Skeletal muscle cell (primary cell): ENCODE measurements around the gene MAD1L1.

Experiments used
- DNase-seq: peaks from one replicate; pipeline ENCODE4 v3.0.0-alpha.2; 2010; ENCODE audit warnings: low read depth
- H3K4me3 ChIP-seq: 2 replicates; pipeline ENCODE4 v1.5.1; 2011; ENCODE audit warnings: low read depth, mild to moderate bottlenecking, control low read depth, low read length, moderate library complexity

MAD1L1 gene

DNA sequence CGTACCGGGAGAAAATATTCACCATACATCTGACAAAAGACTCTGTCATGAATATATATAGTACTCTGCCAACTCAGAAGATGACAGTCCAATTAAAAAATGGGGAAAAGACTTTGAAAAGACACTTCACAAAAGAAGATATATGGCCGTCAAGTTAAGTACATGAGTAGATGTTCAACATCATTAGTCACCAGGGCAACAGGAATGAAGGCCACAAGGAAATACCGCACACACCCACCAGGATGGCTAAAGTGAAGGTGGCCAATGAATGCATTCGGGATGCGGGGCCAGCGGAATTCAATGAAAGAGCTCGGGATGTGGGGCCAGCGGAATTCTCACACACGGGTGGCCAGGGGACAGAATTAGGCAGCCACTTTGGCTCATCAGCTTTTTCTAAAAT lies 42.2 kb downstream of the MAD1L1 start:
- no peak for DNase-seq
- no peak overlapping the region for H3K4me3 ChIP-seq

DNA sequence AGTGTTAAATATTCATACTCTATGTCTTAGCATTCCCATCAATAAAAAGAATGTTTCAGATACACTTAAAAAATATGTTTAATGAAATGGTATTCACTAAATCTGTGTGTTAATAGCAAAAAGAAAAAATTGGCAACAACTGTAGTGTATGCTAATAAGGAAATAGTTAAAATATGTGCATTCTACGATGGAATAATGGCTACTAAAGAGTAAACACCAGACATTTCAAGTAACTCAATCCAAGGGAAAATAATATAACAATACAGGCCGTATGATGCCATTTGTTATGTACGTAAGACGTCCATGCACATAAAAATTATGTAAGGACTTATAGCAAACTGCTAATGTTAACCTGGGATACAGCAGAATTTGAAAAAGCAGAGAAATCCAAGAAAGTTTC lies 46.6 kb downstream of the MAD1L1 start:
- DNase-seq, result no peak
- no peak overlapping the region for H3K4me3 ChIP-seq

DNA sequence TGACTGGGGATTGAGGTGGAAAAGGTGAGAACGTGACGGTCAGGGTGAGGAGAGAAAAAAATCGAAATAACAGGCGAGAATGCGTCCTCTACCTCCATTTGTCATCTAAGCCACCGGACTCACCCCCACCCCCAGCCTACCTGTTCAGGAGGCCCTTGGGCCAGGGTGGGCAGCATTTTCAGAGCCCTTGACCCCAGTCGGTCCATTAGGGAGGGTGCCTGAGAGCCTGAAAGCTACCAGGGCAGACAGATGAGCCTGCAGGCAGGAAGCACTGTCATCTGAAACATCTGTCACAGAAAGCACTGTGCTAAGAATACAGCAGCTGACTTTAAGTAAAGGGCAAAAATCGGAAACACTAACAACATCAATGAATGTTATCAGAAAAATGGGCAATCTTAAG lies 47.0 kb downstream of the MAD1L1 start:
- DNase-seq, result no peak
- H3K4me3 ChIP-seq, result no peak overlapping the region

DNA sequence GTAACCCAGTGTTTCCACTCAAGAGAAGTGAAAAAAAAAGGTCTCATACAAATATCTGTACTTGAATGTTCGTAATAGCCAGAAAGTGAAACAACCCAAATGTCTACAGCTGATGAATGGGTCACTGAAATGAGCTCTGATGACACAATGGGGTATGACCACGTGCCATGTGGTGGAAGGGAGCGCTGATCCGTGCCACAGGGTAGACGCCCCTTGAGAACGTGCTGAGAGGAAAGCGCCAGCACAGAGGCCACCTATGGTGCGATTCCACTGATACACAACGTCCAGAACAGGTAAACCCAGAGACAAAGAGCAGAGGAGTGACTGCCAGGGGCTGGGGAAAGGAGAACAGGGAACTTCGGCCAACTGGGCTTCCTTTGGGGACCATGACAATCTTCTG lies 50.3 kb downstream of the MAD1L1 start:
- no peak for DNase-seq
- H3K4me3 ChIP-seq, result no peak overlapping the region

DNA sequence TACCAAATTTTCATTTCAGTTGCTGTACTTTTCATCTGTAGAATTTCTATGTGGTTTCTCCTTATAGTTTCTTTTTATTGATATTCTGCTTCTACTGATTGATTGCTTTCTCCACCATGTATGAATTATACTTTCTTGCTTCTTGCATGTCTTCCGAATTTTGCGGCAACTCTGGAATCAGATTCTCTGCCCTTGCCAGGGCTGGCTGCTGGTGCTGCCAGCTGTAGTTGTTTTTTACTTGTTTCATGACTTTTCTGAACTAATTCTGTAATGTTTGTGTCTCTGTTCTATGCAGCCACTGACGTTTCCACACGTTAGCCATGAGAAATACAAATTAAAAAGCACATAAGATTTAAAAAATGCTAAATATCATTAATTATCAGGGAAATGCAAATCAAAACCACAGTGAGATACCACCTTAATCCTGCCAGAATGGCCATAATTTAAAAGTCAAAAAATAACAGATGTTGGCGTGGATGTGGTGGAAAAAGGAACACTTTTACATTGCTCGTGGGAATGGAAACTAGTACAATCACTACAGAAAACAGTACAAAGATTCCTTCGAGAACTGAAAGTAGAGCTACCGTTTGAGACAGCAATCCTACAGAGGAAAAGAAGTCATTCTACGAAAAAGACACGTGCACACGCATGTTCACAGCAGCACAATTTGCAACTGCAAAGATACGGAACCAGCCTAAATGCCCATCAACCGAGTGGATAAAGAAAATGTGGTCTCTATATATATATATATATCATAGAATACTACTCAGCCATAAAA lies 51.5 kb downstream of the MAD1L1 start:
- no peak for DNase-seq
- no peak overlapping the region for H3K4me3 ChIP-seq

DNA sequence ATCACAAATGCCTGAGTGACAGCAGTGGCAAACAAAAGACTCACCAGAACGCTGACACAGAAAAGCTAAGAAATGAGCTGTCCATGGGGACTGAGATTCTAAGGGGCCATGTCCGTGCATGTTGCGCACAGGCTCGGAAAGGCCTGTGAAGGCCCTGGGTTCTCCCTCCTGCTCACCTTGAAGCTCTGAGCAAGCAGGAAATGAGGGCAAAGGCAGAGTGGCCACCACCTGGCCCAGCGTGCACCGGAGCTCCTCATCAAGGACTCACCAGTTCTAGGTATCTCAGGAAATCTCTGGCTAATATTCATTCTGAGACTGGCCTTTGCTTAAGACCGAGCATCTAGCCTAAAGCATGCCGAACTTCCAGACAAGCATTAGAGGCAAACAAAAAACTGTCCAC lies 52.7 kb downstream of the MAD1L1 start:
- H3K4me3 ChIP-seq, result no peak overlapping the region
- no peak for DNase-seq

DNA sequence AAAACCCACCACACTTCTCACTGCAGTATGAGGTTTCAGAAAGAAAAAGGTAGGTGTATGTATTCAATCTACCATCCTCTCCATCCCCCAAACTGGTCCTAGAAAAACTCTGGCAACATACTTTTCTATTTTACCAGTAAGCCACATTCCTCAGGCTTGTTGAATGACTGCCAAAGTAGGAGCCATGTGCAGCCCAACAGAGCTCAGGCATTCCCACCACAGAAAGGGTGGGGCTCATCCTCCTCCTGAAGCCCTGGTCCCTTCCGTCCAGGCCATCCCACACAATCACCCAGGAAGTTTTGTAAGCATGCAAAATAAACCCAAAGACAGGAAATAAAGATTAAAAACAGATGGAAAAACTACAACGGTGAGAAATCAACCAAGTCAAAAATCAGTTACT lies 57.2 kb downstream of the MAD1L1 start:
- H3K4me3 ChIP-seq, result no peak overlapping the region
- DNase-seq, result peak; percentile 92

DNA sequence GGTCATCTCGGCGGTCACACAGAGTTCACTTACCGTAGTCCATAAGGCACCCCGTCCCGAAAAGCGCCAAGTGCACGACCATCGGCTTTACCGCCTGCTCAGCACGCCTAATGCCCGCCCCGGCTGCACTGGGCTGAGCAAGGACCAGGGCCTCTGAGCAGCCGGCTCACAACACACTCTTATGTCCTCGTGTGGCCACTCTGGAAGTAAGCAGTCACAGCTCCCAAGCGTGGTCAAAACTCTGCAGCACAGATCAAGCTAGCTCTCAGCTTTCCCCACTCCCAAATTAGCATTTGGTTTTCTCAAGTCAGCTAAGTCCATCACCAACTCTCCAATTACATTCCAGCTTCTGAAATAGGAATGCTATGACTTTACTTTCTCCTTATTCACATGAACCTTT lies 57.7 kb downstream of the MAD1L1 start:
- H3K4me3 ChIP-seq, result no peak overlapping the region
- DNase-seq, result no peak

DNA sequence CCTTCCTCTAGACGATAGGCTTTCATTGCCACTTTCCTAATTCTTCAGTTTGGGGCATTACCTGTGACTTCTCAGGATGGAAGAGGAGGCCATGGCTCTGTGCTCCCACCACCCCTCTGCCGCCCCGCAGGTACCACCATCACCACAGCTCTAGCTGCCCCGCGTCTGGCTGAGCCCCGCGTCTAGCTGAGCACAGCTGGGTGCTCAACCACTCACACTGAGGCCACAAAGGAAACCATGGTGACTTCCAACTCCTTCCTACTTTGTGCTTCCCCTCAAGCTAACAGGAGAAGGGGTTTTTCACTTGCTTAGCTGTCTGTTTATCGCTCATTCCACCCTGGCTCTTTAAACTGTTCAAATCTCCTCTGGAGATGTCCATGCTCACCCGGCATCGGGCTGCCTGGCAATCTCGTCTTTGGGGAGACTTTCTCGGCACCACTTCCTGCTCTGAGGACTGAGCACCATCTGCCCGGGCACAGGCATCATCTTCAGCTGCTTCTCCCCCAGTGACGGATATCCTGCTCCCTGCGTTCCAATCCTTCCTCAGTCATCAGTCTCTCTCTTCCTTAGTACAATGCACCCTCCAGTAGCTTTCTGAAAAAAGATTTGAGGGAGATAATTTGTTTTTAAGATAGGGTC lies 59.4 kb downstream of the MAD1L1 start:
- H3K4me3 ChIP-seq, result no peak overlapping the region
- DNase-seq, result no peak

DNA sequence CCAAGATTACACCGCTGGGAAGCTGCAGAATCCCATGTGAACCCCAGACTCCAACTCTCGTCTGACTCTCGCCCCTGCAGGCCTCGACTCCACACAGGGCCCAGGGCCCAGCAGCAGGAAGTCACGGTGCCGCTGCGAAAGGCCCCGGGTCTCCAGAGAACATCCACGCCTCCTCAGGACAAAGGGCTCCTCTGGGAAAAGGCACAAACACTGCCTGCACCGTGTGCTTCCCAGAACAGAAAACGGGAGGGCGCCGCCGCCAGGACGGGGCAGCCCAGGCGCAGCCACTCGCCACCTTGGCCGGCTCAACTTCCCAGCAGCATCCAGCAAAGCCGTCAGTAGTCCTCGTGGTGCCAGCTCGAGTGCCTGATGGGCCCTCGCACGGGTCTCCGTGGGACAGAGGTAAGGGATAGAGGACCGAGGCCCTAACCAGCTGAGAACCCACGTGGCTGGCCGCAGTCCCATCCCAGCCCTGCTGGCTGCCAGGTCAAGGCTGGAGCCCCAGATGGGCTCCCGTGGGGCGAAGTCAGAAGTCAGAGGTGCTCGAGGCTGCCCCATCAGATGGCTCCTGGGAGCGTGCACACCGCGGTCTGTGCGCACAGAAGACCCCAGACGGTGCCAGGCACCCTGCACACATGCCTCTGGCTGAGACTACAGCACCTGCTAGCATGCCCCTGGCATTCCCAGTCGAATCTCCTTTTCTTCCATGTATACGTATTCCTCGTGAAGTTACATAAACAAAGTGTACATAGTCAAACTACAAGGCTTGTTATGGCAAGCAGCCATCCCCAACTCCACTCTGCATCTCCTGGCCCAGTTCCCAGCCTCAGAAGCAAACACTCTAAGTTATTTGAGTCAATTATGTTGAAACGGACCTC lies 60.2 kb downstream of the MAD1L1 start:
- peak; percentile 82 for DNase-seq
- H3K4me3 ChIP-seq, result no peak overlapping the region

DNA sequence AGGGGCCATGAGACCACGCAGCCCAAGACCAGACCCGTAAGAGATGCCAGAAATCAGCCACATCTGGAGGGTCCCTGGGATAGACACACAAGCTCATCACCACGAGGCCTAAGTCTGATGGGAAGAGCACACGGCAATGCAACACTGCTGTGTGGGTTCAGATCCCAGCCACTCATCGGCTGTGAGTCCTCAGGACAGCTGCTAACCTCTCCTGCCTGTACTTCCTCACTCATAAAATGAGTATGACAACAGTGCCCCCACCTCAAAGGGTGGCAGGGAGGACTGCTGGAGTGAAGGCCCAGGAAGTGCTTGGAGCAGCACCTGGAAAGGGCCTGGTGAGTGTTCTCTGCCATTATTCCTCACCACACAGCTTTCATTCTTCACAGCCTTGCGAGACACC lies 60.9 kb downstream of the MAD1L1 start:
- no peak overlapping the region for H3K4me3 ChIP-seq
- no peak for DNase-seq

DNA sequence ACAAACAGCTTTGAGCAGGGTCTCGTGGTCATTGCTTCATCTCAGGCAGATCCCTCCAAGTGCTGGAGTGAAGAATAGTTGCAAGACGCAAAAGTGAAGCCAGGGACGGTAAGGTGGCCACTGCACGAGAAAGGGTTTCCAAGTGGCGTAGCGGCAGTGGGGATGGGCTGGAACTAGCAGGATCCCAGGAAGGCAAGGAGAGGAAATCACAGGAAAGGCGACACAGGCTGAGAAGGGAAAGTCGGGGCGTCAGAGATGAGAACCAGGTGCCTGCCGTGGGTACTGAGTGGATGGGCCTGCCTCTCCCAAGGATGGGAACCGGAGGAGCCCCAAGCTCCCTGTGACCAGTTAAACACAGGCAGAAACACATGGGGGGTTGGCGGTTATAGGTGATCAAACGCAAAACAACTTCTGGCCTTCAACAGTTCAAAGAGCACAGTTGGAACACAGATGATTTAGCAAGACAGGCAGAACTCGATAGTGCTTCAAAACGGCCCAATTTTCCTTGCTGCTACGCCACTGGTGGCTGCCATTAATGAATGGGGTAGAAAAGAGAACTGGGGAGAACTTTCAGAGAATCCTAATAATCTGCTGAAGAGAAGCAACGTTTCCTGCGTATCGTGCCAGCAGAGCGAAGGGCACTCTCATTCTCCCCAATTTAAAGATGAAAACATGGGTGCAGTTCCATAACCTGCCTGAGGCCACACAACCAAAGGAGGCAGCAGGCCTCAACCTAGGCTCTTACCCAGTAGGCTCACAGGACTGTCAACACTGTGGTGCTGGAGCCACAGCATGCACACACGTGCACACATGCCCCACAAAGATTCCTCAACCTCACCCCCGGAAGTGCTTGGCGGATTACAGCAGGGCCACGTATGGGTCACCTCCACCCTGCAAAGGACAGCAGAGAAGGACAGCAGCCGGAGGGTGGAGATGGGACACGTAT lies 61.9 kb downstream of the MAD1L1 start:
- no peak overlapping the region for H3K4me3 ChIP-seq
- no peak for DNase-seq

DNA sequence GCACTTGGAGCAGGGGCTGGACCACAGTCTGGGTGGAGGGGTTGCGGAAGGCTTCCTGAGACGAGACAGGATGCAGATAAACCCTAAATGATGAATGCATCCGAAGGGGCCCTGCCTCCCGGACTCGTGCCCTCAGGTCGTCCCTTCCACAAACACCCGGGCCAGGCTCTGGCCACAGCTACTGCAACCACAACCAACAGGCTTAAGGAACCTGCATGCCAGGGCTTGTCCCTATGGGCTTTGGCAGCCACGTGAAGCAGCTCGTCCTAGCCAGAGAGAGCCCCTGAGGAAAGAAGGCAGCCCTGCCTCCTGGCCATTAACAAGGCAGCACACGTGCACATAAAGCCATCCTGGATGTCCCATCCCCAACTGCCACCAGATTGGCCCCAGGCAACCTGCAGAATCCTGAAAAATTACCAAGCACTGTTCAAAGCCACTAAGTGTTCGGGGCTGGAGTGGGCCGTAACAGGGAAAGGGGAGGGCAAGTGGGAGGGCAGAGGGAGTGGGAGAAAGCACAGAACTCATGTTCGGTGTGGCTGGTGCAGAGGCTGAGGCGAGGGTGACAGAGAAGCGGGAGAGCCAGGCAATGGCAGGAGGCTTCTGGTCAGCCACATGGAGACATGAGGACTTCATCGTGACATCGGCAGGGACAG lies 62.7 kb downstream of the MAD1L1 start:
- no peak overlapping the region for H3K4me3 ChIP-seq

DNA sequence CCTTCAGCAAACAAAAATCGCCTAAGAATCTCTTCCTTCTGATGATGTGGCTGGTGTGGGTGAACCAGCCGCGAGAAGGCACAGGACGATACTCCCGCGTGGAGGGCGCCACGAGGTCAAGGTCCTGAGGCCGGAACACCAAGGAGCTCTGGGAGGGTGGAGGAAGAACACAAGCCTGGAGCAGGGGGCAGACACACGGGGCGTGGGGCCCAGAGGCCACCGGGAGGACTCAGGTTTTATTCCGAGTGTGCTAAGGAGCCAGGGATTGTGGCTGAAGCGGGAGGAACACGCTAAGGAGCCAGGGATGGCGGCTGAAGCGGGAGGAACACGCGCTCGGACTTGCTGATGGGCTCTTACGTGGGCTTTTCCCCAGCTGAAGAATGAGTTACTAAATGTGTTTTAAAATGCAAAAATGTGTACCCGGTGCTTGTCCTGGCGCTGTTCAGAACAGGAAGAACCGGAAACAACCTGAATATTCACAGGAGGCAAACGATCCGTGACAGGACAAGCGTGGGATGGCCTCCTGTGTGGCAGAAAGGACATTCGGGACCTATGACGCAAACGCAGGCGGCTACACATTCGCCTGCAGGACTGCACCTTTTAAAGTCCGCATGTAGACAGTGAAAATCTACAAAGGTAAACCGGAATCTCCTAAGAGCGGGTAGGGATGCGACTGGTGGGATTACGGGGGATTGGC lies 64.0 kb downstream of the MAD1L1 start:
- no peak overlapping the region for H3K4me3 ChIP-seq

More for the DNA sequence above, 62.7 kb downstream of the MAD1L1 start:
- no peak for DNase-seq

DNA sequence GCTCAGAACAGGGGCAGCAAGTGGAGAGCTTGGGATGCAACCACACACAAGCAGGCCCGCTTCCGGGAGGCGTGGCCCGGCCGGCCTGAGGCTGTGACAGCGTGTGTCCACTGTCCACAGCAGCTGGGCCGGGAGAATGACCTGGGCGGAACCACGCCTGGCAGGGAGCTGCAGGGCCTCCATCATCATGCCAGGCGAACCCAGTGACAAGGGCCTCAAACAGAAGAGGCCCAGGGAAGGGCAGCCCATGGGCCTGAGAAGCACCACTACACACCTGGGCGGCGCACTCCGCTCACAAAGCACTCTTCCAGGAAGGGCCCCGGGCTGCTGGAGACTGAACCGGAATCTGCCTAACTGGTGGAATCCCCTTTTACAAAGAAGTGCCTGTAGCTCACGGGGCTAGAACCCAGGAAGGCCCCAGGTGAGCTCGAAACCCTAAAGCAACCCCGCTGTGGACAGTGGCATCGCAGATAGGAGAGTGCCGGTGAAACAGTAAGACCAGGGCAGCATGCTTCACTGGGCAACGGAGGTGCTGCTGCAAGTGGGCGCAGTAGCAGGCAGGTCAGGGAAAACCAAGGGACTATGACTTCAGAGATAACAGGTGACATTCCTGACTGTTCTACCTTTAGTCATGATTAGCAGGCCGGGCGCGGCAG lies 66.0 kb downstream of the MAD1L1 start:
- no peak for DNase-seq
- H3K4me3 ChIP-seq, result no peak overlapping the region

More for the DNA sequence above, 64.0 kb downstream of the MAD1L1 start:
- DNase-seq, result no peak

DNA sequence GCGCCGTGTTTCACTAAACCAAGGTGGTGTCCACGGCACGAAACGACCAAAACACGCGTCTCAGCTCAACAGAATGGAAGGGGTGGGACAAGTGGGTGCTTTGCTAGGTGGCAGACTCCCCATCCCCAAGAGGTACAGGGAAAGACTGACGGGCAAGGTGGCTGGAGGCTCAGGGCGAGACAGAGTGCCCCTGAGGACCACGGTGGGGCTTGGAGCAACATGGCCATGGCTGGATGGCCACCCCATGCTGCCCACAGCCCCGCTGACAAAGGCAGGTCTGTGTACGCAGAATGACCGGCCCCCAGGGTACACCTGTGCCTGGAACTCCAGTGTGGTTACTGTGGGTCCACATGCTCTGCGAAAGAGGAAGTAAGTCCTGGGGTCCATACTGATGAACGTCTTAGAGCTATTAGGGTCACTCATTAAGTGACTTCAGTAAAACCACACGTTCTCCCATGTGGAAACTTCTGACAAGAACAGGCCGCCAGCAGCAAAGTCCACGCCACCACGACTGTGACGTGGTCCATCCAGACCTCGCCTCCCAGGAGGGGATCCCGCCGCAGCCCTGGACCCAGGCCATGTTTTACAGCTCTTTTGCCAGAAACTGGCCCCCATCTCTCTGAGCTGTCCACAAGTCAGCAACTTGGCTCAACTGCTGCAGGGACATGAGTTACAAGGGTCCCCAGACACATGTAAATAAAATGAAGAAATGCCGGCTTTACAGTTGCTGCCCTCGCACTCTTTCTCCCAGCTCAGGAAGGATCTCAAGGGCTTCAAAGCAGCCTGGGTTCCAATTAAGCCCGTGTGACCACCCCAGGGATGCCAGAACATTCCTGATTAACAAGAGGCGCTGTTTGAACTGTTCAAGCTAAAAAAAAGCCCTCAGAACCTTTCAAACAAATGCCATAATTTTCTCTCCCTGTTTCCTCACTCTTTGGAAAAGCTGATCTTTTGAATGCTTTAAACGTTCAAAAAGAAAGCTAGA lies 66.8 kb downstream of the MAD1L1 start:
- no peak overlapping the region for H3K4me3 ChIP-seq
- no peak for DNase-seq

DNA sequence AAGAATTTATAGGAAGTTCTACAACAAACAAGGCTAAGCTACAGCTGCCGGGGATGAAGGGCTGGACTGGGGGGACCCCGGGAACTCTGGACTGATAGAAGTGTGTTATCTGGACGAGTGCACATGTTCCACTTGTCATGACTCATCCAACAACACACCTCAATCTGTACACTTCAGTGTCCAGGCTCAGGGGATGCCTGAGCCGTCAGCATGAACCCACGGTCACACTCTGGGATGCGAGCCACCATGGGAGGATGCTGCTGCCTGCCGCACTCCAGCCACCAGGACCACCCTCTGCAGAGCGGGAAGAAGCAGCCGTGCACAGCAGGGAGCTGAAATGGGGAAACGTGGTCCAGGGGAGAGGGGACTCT lies 67.5 kb downstream of the MAD1L1 start:
- DNase-seq, result no peak
- H3K4me3 ChIP-seq, result no peak overlapping the region
